Liver (tissue), 9 donors: ENCODE data around the gene PRSS8. TPM values are rescaled to one million over a fixed set of nuclear protein-coding genes. Genes with fewer than 3 reads are reported as not detected.

Experiments used
- DNase-seq: peaks from one replicate; pipeline ENCODE4 v3.0.0-alpha.2; 2017; ENCODE audit warnings: low spot score
- H3K27ac ChIP-seq, 2 donors: one replicate each; pipeline ENCODE4 v1.7.0; 2013; ENCODE audit warnings: inconsistent platforms in 2 of 2, low read length in 2 of 2, control low read depth in 1 of 2, low read depth in 1 of 2, mild to moderate bottlenecking in 1 of 2
- H3K27me3 ChIP-seq, 4 donors: one replicate each; pipeline versions ENCODE4 v1.6.1 to v1.7.0; 2013; ENCODE audit warnings: low read length in 3 of 4, inconsistent platforms in 1 of 4, mild to moderate bottlenecking in 1 of 4, moderate library complexity in 1 of 4; ENCODE audit not compliant: control insufficient read depth in 4 of 4, insufficient read depth in 4 of 4
- H3K36me3 ChIP-seq, 4 donors: one replicate each; pipeline versions ENCODE4 v1.6.1 to v1.7.0; 2013; ENCODE audit warnings: low read length in 3 of 4, mild to moderate bottlenecking in 3 of 4, low read depth in 1 of 4, moderate library complexity in 1 of 4; ENCODE audit not compliant: control insufficient read depth in 4 of 4, insufficient read depth in 3 of 4
- H3K4me1 ChIP-seq, 4 donors: one replicate each; pipeline versions ENCODE4 v1.6.1 to v1.7.0; 2013; ENCODE audit warnings: low read length in 3 of 4, mild to moderate bottlenecking in 3 of 4, moderate library complexity in 1 of 4; ENCODE audit not compliant: control insufficient read depth in 4 of 4, insufficient read depth in 4 of 4
- H3K4me3 ChIP-seq, 3 donors: one replicate each; pipeline versions ENCODE4 v1.6.1 to v1.7.0; 2013; ENCODE audit warnings: low read length in 3 of 3, control low read depth in 1 of 3, low read depth in 1 of 3, mild to moderate bottlenecking in 1 of 3
- H3K9ac ChIP-seq, 2 donors: one replicate each; pipeline ENCODE4 v1.7.0; 2013; ENCODE audit warnings: low read length in 2 of 2, mild to moderate bottlenecking in 2 of 2, moderate library complexity in 2 of 2, control low read depth in 1 of 2, low read depth in 1 of 2
- H3K9me3 ChIP-seq, 4 donors: one replicate each; pipeline versions ENCODE4 v1.6.1 to v1.7.0; 2013; ENCODE audit warnings: low read length in 3 of 4; ENCODE audit not compliant: control insufficient read depth in 4 of 4
- ATF3 ChIP-seq: IDR thresholded peaks from 2 replicates; pipeline ENCODE4 v1.6.1; 2016; ENCODE audit warnings: antibody characterized with exemption
- GABPA ChIP-seq, 2 donors: IDR thresholded peaks in 1 of 2; conservative IDR thresholded peaks in 1 of 2; 2 replicates each; pipeline ENCODE4 v1.6.1; 2016; ENCODE audit warnings: antibody characterized with exemption in 2 of 2, mild to moderate bottlenecking in 1 of 2, moderate library complexity in 1 of 2
- HNF4G ChIP-seq: IDR thresholded peaks from 2 replicates; pipeline ENCODE4 v1.6.1; 2016; ENCODE audit warnings: antibody characterized with exemption
- JUND ChIP-seq, 2 donors: IDR thresholded peaks; 2 replicates each; pipeline ENCODE4 v1.6.1; 2016; ENCODE audit warnings: antibody characterized with exemption in 2 of 2
- MAX ChIP-seq: IDR thresholded peaks from 2 replicates; pipeline ENCODE4 v1.6.1; 2016; ENCODE audit warnings: antibody characterized with exemption
- NR2F2 ChIP-seq: IDR thresholded peaks from 2 replicates; pipeline ENCODE4 v1.6.1; 2016; ENCODE audit warnings: antibody characterized with exemption
- RAD21 ChIP-seq, 2 donors: IDR thresholded peaks; 2 replicates each; pipeline ENCODE4 v1.6.1; 2016; ENCODE audit warnings: antibody characterized with exemption in 2 of 2, mild to moderate bottlenecking in 2 of 2
- RXRA ChIP-seq, 2 donors: IDR thresholded peaks; 2 replicates each; pipeline ENCODE4 v1.6.1; 2017 to 2018; ENCODE audit warnings: antibody characterized with exemption in 2 of 2, mild to moderate bottlenecking in 1 of 2
- SP1 ChIP-seq: IDR thresholded peaks from 2 replicates; pipeline ENCODE4 v1.6.1; 2018; ENCODE audit warnings: antibody characterized with exemption, mild to moderate bottlenecking
- YY1 ChIP-seq: IDR thresholded peaks from 2 replicates; pipeline ENCODE4 v1.6.1; 2016; ENCODE audit warnings: antibody characterized with exemption, mild to moderate bottlenecking
- WGBS: extraction: QIAGEN DNeasy Blood & Tissue Kit; methylation state at CpG from one replicate; pipeline ENCODE4 v1.1.7; 2013; 5-methylcytosine and 5-hydroxymethylcytosine counted together
- polyA plus RNA-seq, 2 donors: library from polyadenylated mRNA; stranded (reverse) in 1 of 2; unstranded in 1 of 2; fragments of 200-250 nt in 1 of 2; fragments of >200 nt in 1 of 2; fragmentation: Nextera tagmentation in 1 of 2; extraction: Ambion mirVana in 1 of 2; gene quantifications; one replicate each; pipeline versions ENCODE4 v1.2.1 to v1.2.3, GENCODE V29; 2013 to 2015
- total RNA-seq, 2 donors: library from RNA; depleted of rRNA; stranded (reverse); fragments of >200 nt; gene quantifications; one replicate each; pipeline ENCODE4 v1.2.3, GENCODE V29; 2014
- TF ChIP-seq, protein P1 (sequence below): IDR thresholded peaks from 2 replicates; pipeline ENCODE4 v1.6.1; 2016; ENCODE audit warnings: antibody characterized with exemption, mild to moderate bottlenecking
- donor health status: healthy.
- donor health status: healthy.
- donor health status: healthy.
- donor health status: healthy.
- donor health status: healthy.

PRSS8 gene
- total and polyA plus RNA-seq, 4 donors, result 1.1 to 50.1 (median 8.4) TPM

- Histone ChIP-seq H3K27me3 (no peaks in the 10 kb centered on the region), H3K9ac (no peak overlapping the region), H3K27ac (no peak overlapping the region), H3K4me3 (no peak overlapping the region), H3K9me3 (no peaks in the 10 kb centered on the region), H3K4me1 (no peaks in the 10 kb centered on the region), H3K36me3 (peaks cover 13 to 47% (median 30%) of the 10 kb centered on the region in 4 donors)
- TF ChIP-seq YY1 (no peak), MAX (no peak), RAD21 (IDR thresholded peaks at IDR 0.05) (no peak), JUND (IDR thresholded peaks at IDR 0.05) (no peak), RXRA (IDR thresholded peaks at IDR 0.05) (no peak), NR2F2 (no peak), HNF4G (no peak)
- 92% methylated on average over 6 of the region's 6 CpGs for WGBS
- DNase-seq, result no peak
Measured at GRCh38 chr16:31086629-31086906, 49.0 kb downstream of the PRSS8 start.

DNA sequence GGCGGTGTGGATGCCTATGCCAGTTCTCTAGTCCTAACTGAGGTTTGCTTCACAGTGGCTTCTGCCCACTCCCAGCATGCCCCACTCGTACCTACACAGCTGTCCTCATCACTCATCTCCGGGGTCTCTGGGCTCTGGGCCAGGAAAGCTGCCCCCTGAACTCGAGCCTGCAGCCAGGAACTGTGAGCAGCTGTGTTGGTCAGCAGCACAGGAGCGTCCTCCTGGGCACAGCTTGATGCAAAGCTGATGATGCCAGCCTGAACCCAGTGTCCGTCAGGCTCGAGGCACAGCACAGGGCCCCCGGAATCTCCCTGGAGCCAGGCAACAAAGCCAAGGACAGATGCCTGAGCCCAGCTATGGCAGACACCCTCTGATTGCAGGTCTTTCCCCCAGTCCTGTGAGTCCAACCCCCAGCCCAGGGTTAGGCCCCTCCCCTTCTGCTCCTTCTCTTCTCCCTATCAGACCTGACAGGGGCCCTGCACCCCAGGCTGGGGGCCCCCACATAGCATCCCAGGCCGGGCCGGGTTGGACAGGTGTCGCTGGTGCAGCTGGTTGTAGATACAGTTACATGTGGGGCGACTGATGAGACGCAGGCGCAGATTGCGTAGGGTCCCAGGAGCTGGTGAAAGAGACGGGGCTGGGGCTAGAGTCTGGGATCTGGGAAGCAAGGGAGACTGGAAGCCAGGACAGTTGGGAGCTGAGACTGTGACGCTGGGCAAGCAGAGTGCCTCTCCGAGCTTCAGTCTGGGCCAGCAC is 49.5 kb downstream of the PRSS8 start:
- DNase-seq, result no peak
- peaks cover 11 to 50% (median 29%) of the 10 kb centered on the region in 4 donors for H3K36me3 ChIP-seq

GRCh38 chr16:31085411-31085810 is 50.1 kb downstream of the PRSS8 start:
- peaks cover 7 to 50% (median 28%) of the 10 kb centered on the region in 4 donors for H3K36me3 ChIP-seq
- no peak overlapping the region for H3K27ac ChIP-seq

More for the DNA sequence above, 49.5 kb downstream of the PRSS8 start:
- no peak overlapping the region for H3K9ac ChIP-seq
- H3K27ac ChIP-seq, result no peak overlapping the region
- H3K27me3 ChIP-seq, result no peaks in the 10 kb centered on the region
- H3K4me3 ChIP-seq, result no peak overlapping the region
- WGBS, result 91% methylated on average over 18 of the region's 18 CpGs
- H3K9me3 ChIP-seq, result no peaks in the 10 kb centered on the region
- TF ChIP-seq GABPA (IDR thresholded peaks at IDR 0.05 in 1 of 2, conservative IDR thresholded peaks at IDR 0.05 in 1 of 2) (no peak), ATF3 (no peak), MAX (no peak), YY1 (no peak)
- TF ChIP-seq, protein P1, sequence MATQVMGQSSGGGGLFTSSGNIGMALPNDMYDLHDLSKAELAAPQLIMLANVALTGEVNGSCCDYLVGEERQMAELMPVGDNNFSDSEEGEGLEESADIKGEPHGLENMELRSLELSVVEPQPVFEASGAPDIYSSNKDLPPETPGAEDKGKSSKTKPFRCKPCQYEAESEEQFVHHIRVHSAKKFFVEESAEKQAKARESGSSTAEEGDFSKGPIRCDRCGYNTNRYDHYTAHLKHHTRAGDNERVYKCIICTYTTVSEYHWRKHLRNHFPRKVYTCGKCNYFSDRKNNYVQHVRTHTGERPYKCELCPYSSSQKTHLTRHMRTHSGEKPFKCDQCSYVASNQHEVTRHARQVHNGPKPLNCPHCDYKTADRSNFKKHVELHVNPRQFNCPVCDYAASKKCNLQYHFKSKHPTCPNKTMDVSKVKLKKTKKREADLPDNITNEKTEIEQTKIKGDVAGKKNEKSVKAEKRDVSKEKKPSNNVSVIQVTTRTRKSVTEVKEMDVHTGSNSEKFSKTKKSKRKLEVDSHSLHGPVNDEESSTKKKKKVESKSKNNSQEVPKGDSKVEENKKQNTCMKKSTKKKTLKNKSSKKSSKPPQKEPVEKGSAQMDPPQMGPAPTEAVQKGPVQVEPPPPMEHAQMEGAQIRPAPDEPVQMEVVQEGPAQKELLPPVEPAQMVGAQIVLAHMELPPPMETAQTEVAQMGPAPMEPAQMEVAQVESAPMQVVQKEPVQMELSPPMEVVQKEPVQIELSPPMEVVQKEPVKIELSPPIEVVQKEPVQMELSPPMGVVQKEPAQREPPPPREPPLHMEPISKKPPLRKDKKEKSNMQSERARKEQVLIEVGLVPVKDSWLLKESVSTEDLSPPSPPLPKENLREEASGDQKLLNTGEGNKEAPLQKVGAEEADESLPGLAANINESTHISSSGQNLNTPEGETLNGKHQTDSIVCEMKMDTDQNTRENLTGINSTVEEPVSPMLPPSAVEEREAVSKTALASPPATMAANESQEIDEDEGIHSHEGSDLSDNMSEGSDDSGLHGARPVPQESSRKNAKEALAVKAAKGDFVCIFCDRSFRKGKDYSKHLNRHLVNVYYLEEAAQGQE, result no peak
- no peaks in the 10 kb centered on the region for H3K4me1 ChIP-seq

More at GRCh38 chr16:31085411-31085810, 50.1 kb downstream of the PRSS8 start:
- H3K27me3 ChIP-seq, result no peaks in the 10 kb centered on the region
- WGBS, result 90% methylated on average over 8 of the region's 8 CpGs
- H3K4me1 ChIP-seq, result no peaks in the 10 kb centered on the region
- DNase-seq, result no peak
- TF ChIP-seq YY1, result no peak
- TF ChIP-seq RAD21 (IDR thresholded peaks at IDR 0.05), result no peak
- no peak for TF ChIP-seq NR2F2
- no peak for TF ChIP-seq RXRA (IDR thresholded peaks at IDR 0.05)
- no peak for TF ChIP-seq SP1
- TF ChIP-seq MAX, result no peak
- no peak for TF ChIP-seq ATF3
- TF ChIP-seq JUND (IDR thresholded peaks at IDR 0.05), result no peak
- no peak overlapping the region for H3K4me3 ChIP-seq
- no peaks in the 10 kb centered on the region for H3K9me3 ChIP-seq
- no peak overlapping the region for H3K9ac ChIP-seq
